ENCODE data around the gene ARHGEF33.

The ARHGEF33 gene

GRCh38 chr2:38959466-38959865 lies 69.8 kb downstream of the ARHGEF33 start:
- no peak for DNase-seq

GRCh38 chr2:38959938-38960608 lies 70.4 kb downstream of the ARHGEF33 start:
- peak in 34 of 56 donors; percentile 7 to 70 (median 34) for DNase-seq

- peak in 10 of 56 donors; percentile 5 to 65 (median 34) for DNase-seq
These were observed 71.1 kb downstream of the ARHGEF33 start for GRCh38 chr2:38960609-38961320.

- DNase-seq = no peak
These were observed 76.3 kb downstream of the ARHGEF33 start for GRCh38 chr2:38966006-38966405.

- no peak for DNase-seq
These were observed 77.0 kb downstream of the ARHGEF33 start for GRCh38 chr2:38966678-38967077.

- no peak for DNase-seq
These were observed 78.3 kb downstream of the ARHGEF33 start for GRCh38 chr2:38968021-38968420.

- no peak for DNase-seq
These were observed 81.7 kb downstream of the ARHGEF33 start for GRCh38 chr2:38971377-38971776.

- no peak for DNase-seq
These were observed 83.6 kb downstream of the ARHGEF33 start for GRCh38 chr2:38973266-38973665.

- no peak for DNase-seq
These were observed 85.4 kb downstream of the ARHGEF33 start for GRCh38 chr2:38975042-38975441.

GRCh38 chr2:38977047-38977446 lies 87.4 kb downstream of the ARHGEF33 start:
- no peak for DNase-seq

GRCh38 chr2:38978296-38978903 lies 88.7 kb downstream of the ARHGEF33 start:
- no peak for DNase-seq

- DNase-seq = no peak
These were observed 89.2 kb downstream of the ARHGEF33 start for GRCh38 chr2:38978908-38979307.

- DNase-seq = no peak
These were observed 91.5 kb downstream of the ARHGEF33 start for GRCh38 chr2:38981003-38981669.

- DNase-seq = no peak
These were observed 92.1 kb downstream of the ARHGEF33 start for GRCh38 chr2:38981670-38982357.

GRCh38 chr2:38982498-38982897 lies 92.8 kb downstream of the ARHGEF33 start:
- DNase-seq = no peak

- no peak for DNase-seq
These were observed 99.0 kb downstream of the ARHGEF33 start for GRCh38 chr2:38988716-38989115.

GRCh38 chr2:38991899-38992298 lies 102.2 kb downstream of the ARHGEF33 start:
- DNase-seq = no peak

GRCh38 chr2:38997781-38998180 lies 108.1 kb downstream of the ARHGEF33 start:
- DNase-seq = no peak

- no peak for DNase-seq
These were observed 110.9 kb downstream of the ARHGEF33 start for GRCh38 chr2:39000552-39000951.

- no peak for DNase-seq
These were observed 118.3 kb downstream of the ARHGEF33 start for GRCh38 chr2:39007875-39008504.

- no peak for DNase-seq
These were observed 119.0 kb downstream of the ARHGEF33 start for GRCh38 chr2:39008665-39009064.

Measured in nucleus accumbens (tissue), 56 donors.